VCaP (cell line): ENCODE measurements around the gene TEKT2.

Source experiments
- H3K27ac ChIP-seq: fragments of 450-650 bp; 2 replicates; pipeline ENCODE4 v1.5.1; 2017
- TF ChIP-seq, protein P1 (sequence below): fragments of 450-650 bp; conservative IDR thresholded peaks from 2 replicates; pipeline ENCODE4 v1.5.1; 2017; ENCODE audit warnings: mild to moderate bottlenecking, moderate library complexity

TEKT2 gene

GRCh38 chr1:36081926-36082485, 1.9 kb upstream of the TEKT2 start:
- TF ChIP-seq, protein P1, sequence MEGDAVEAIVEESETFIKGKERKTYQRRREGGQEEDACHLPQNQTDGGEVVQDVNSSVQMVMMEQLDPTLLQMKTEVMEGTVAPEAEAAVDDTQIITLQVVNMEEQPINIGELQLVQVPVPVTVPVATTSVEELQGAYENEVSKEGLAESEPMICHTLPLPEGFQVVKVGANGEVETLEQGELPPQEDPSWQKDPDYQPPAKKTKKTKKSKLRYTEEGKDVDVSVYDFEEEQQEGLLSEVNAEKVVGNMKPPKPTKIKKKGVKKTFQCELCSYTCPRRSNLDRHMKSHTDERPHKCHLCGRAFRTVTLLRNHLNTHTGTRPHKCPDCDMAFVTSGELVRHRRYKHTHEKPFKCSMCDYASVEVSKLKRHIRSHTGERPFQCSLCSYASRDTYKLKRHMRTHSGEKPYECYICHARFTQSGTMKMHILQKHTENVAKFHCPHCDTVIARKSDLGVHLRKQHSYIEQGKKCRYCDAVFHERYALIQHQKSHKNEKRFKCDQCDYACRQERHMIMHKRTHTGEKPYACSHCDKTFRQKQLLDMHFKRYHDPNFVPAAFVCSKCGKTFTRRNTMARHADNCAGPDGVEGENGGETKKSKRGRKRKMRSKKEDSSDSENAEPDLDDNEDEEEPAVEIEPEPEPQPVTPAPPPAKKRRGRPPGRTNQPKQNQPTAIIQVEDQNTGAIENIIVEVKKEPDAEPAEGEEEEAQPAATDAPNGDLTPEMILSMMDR, result no peak
- no peak overlapping the region for H3K27ac ChIP-seq

GRCh38 chr1:36083219-36083618, 675 bp upstream of the TEKT2 start:
- no peak overlapping the region for H3K27ac ChIP-seq
- TF ChIP-seq, protein P1, result no peak

GRCh38 chr1:36084497-36085115, 712 bp downstream of the TEKT2 start:
- TF ChIP-seq, protein P1, result no peak
- peak overlapping the region; percentile 22; the same call in 1 of the 2 replicates for H3K27ac ChIP-seq

DNA sequence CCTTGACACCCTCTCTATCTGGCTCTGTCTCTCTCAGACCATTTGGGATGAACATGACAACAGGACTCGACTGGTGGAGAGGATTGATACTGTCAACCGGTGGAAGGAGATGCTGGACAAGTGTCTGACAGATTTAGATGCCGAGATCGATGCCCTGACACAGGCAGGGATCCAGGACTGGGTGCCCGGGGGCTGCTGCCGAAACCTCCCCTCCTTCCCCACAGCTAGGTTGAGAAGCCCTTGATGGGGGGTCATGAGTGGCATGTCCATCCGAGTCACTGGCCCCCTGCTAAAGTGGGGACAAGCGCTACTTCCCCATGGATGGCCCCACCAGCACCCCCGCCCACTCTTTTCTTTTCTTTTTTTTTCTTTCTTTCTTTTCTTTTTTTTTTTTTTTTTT, 1.2 kb downstream of the TEKT2 start:
- TF ChIP-seq, protein P1, result no peak
- H3K27ac ChIP-seq, result no peak overlapping the region

DNA sequence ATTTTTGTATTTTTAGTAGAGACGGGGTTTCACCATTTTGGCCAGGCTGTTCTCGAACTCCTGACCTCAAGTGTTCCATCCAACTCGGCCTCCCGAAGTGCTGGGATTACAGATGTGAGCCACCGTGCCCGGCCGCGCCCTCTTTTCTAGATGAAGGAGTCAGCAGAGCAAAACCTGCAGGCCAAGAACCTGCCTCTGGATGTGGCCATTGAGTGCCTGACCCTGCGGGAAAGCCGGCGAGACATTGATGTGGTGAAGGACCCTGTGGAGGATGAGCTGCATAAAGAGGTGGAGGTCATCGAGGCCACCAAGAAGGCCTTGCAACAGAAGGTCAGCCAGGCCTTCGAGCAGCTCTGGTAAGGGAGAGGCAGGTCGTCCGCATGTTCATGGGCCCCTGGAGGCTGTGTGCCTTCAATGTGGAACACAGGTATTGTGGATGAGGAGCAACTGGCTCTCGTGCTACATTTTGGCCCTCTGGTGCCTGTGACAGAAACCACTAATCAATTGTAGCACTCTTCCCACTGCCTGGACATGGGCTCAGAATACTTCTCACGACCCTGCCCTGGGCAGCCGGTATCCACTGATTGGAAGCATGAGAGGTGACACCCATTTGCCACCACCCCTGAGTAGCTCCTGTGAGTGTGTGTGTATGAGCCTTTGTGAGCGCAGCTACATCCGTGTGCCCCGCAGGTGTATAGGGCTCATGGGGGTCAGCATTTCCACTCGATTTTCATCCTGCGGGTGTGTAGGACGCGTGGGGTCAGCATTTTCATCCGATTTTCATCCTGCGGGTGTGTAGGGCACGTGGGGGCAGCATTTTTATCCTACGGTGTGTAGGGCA, 2.0 kb downstream of the TEKT2 start:
- TF ChIP-seq, protein P1, result no peak
- no peak overlapping the region for H3K27ac ChIP-seq

DNA sequence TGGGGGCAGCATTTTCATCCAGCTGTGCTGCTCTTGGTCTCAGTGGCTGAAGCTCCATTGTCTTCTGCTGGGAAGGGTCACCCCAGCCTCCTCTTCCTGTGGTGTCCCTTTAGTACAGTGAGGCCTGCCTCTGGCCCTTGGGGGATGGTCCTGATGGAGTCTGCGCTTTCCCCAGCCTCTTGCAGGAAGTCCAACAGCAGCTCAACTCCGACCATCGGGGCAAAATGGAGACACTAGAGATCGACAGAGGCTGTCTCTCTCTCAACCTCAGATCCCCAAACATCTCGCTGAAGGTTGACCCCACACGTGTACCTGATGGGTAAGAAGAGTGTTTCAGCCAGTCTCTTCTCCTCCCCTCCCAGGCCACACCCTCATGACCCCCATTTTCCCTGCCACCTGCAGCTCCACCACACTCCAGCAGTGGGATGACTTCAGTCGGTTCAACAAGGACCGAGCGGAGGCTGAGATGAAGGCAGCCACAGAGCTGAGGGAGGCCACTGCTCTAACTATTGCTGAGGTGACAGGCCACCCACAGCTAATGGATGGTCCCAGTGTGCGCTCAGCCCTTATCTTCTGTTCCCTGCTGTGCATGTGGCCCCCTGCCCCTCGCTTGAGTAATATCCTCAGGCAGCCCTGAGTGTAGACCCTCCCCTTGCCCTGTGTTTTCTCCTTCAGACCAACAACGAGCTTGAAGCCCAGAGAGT, 2.8 kb downstream of the TEKT2 start:
- no peak overlapping the region for H3K27ac ChIP-seq
- TF ChIP-seq, protein P1, result no peak
